ENCODE data around the gene RASGRF2. TPM values are rescaled to one million over a fixed set of nuclear protein-coding genes. Genes with fewer than 3 reads are reported as not detected.

Gene RASGRF2
- total and polyA plus RNA-seq, 2 of the 8 experiments (the other 6 are each of a cell fraction or from before 2014, with no cell fraction given): 2.6 to 29.5 TPM

- no peak for TF ChIP-seq BCL11A (IDR thresholded peaks at IDR 0.05; ENCODE audit: low read depth in 2 of 2, low read length in 2 of 2)
These were observed 27.1 kb upstream of the RASGRF2 start (continued) for GRCh38 chr5:80933036-80933435.

Data from H1 (cell line).